Common myeloid progenitor, CD34-positive (primary cell): Measurements from ENCODE around the gene TCIRG1.

ENCODE experiments used
- CTCF ChIA-PET: fragments of 350-600 bp; sonication (Branson Sonifier 250); formaldehyde crosslinking; loops from one replicate; lab custom pipeline; 2021; ENCODE audit warnings: antibody characterized with exemption; lab: Charles Lee
- POLR2A ChIA-PET: fragments of 350-600 bp; sonication (Branson Sonifier 250); formaldehyde crosslinking; loops from one replicate; lab custom pipeline; 2021; ENCODE audit warnings: antibody characterized with exemption; lab: Charles Lee
- DNase-seq, 3 donors: peaks; one replicate each; pipeline versions ENCODE4 v3.0.0 to v3.0.0-alpha.2; 2013
- H3K27ac ChIP-seq, 2 experiments: 1 replicate in 1 of 2; 2 replicates in 1 of 2; pipeline ENCODE4 v1.7.0; 2013; ENCODE audit warnings: inconsistent platforms in 2 of 2, low read length in 2 of 2, mild to moderate bottlenecking in 2 of 2, low read depth in 1 of 2, moderate library complexity in 1 of 2; ENCODE audit not compliant: severe bottlenecking in 2 of 2, insufficient read depth in 1 of 2, poor library complexity in 1 of 2
- H3K27me3 ChIP-seq, 5 experiments: replicated peaks in 2 of 5; 1 replicate in 3 of 5; 2 replicates in 2 of 5; pipeline versions ENCODE4 v1.6.1 to v1.7.0; 2013; ENCODE audit warnings: low read length in 4 of 5, mild to moderate bottlenecking in 2 of 5, moderate library complexity in 2 of 5, inconsistent platforms in 1 of 5; ENCODE audit not compliant: insufficient read depth in 5 of 5, control insufficient read depth in 4 of 5
- H3K36me3 ChIP-seq, 4 experiments: 1 replicate in 2 of 4; 2 replicates in 2 of 4; pipeline versions ENCODE4 v1.6.1 to v1.7.0; 2013; ENCODE audit warnings: low read length in 3 of 4, control low read depth in 1 of 4, mild to moderate bottlenecking in 1 of 4; ENCODE audit not compliant: control insufficient read depth in 4 of 4, insufficient read depth in 4 of 4
- H3K4me1 ChIP-seq, 4 experiments: 1 replicate in 3 of 4; 2 replicates in 1 of 4; pipeline versions ENCODE4 v1.6.1 to v1.7.1; 2013; ENCODE audit warnings: low read length in 3 of 4, mild to moderate bottlenecking in 3 of 4, control low read depth in 1 of 4, inconsistent platforms in 1 of 4, moderate library complexity in 1 of 4; ENCODE audit not compliant: control insufficient read depth in 4 of 4, insufficient read depth in 4 of 4; ENCODE audit errors: control extremely low read depth in 1 of 4
- H3K4me3 ChIP-seq, 7 experiments: 1 replicate in 4 of 7; 2 replicates in 3 of 7; pipeline versions ENCODE4 v1.5.1 to v1.7.0; 2013; ENCODE audit warnings: mild to moderate bottlenecking in 7 of 7, low read length in 6 of 7, moderate library complexity in 6 of 7, inconsistent platforms in 2 of 7, low read depth in 2 of 7, control low read depth in 1 of 7; ENCODE audit not compliant: insufficient read depth in 4 of 7, control insufficient read depth in 1 of 7; ENCODE audit errors: extremely low read depth in 1 of 7
- H3K9me3 ChIP-seq, 5 experiments: 1 replicate in 4 of 5; 2 replicates in 1 of 5; pipeline versions ENCODE4 v1.6.1 to v1.7.1; 2013; ENCODE audit warnings: low read length in 4 of 5, mild to moderate bottlenecking in 2 of 5, inconsistent platforms in 1 of 5, low read depth in 1 of 5, moderate library complexity in 1 of 5; ENCODE audit not compliant: control insufficient read depth in 4 of 5, insufficient read depth in 2 of 5; ENCODE audit errors: control extremely low read depth in 1 of 5
- WGBS: methylation state at CpG from one replicate; pipeline ENCODE4 v1.1.5; 2013; ENCODE audit not compliant: insufficient coverage; 5-methylcytosine and 5-hydroxymethylcytosine counted together

The TCIRG1 gene

DNA sequence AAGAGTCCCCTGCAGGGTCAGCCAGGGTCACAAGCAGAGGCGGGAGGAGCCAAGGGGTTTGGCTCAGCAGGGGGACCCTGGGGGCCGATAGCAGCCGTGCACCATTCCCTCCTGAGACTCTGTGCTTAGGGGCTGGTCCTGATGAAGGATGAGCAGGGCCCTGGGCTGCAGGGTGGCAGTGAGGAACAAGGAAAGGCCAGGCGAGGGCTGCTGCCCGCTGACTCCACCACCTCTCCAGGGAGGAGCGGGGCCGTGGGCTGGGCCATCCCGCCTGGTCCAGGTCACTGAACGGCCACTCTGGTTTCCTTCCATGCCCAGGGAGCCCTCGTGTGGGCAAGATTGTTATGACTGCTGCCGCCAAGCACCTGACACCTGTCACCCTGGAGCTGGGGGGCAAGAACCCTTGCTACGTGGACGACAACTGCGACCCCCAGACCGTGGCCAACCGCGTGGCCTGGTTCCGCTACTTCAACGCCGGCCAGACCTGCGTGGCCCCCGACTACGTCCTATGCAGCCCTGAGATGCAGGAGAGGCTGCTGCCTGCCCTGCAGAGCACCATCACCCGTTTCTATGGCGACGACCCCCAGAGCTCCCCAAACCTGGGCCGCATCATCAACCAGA lies 17.5 kb upstream of the TCIRG1 start:
- H3K36me3 ChIP-seq, result peaks cover 0 to 38% (median 5%) of the 10 kb centered on the region in 4 experiments
- no peaks in the 10 kb centered on the region for H3K27me3 ChIP-seq
- no peak for DNase-seq
- H3K4me1 ChIP-seq, result no peaks in the 10 kb centered on the region
- no peak overlapping the region for H3K4me3 ChIP-seq
- no peak overlapping the region for H3K27ac ChIP-seq
- CTCF ChIA-PET, result interaction anchor here (3.2 kb wide), 1 partner anchor 11 kb away, joined by 13 read pairs; the partner anchor contains the start of gene ALDH3B1
- POLR2A ChIA-PET, result interaction anchor here (1.3 kb wide), 1 partner anchor 16 kb away, joined by 4 read pairs; no protein-coding TSS in a partner anchor
- peaks cover 0 to 10% (median 0%) of the 10 kb centered on the region in 5 experiments for H3K9me3 ChIP-seq
- 92% methylated on average over 18 of the region's 27 CpGs for WGBS

DNA sequence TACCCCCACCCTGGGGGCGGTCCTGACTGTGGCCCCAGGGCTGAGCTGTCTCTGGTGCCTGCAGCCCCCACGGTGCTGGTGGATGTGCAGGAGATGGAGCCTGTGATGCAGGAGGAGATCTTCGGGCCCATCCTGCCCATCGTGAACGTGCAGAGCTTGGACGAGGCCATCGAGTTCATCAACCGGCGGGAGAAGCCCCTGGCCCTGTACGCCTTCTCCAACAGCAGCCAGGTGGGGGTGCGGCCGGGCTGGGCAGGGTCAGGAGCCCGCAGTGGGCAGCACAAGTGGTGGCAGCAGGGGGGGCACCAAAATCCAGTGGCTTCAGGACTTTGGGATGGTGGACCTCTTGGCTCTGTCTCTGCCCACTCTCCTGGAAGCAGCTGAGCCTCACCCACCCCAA lies 16.3 kb upstream of the TCIRG1 start:
- ChIA-PET CTCF (no interaction called here), POLR2A (interaction anchor here (1.3 kb wide), 1 partner anchor 15 kb away, joined by 4 read pairs; no protein-coding TSS in a partner anchor)
- Histone ChIP-seq H3K27me3 (no peaks in the 10 kb centered on the region), H3K36me3 (peaks cover 0 to 44% (median 5%) of the 10 kb centered on the region in 4 experiments), H3K4me3 (no peak overlapping the region), H3K27ac (no peak overlapping the region), H3K4me1 (no peaks in the 10 kb centered on the region), H3K9me3 (peaks cover 0 to 10% (median 0%) of the 10 kb centered on the region in 5 experiments)
- no peak for DNase-seq
- WGBS, result 97% methylated on average over 8 of the region's 13 CpGs

DNA sequence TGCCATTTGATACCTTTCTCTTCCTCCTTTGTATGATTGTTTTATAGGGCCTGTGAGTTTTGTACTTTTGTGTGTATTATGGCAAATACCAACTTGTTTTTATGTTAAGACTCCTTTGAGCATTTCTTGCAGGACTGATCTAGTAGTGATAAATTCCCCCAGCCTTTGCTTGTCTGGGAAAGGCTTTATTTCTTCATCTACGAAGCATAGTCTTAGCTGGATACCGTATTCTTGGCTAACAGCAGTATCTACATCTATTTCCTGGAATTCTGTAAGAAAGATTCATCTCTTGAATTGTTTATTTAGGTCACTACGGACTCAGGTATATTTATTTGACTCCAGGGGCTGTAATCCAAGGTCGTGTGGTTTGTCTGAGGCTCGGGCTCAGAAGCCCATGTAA lies 14.3 kb upstream of the TCIRG1 start:
- no peak for DNase-seq

DNA sequence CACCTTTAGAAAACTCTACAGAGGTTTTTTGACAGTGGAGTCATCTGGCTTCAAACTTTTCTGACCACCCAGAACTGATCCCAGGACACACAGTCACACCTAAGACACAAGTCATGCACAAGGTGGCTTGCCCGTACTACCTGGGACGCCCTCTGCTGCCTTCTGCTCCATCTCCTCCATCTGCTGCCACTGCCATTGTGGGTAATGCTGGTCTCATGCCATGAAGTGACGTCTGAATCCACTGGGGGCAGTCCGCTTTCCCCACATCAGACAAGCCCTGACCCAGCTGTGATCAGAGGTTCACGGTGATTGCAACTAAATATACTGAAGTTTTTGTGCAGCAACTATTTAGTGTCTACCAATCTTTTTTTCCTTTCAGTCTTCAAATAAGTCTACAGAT lies 13.8 kb upstream of the TCIRG1 start:
- peaks cover 0 to 47% (median 5%) of the 10 kb centered on the region in 4 experiments for H3K36me3 ChIP-seq
- 95% methylated on average over 5 of the region's 5 CpGs for WGBS
- DNase-seq, result peak in 1 of 3 donors; percentile 26
- POLR2A ChIA-PET, result no interaction called here
- H3K9me3 ChIP-seq, result peaks cover 0 to 10% (median 0%) of the 10 kb centered on the region in 5 experiments
- CTCF ChIA-PET, result interaction anchor here (1.2 kb wide), 1 partner anchor 14 kb away, joined by 3 read pairs; no protein-coding TSS in a partner anchor
- no peak overlapping the region for H3K4me3 ChIP-seq
- peaks cover 0 to 10% (median 8%) of the 10 kb centered on the region in 4 experiments for H3K4me1 ChIP-seq
- H3K27me3 ChIP-seq, result no peaks in the 10 kb centered on the region
- no peak overlapping the region for H3K27ac ChIP-seq

More for the DNA sequence above, 14.3 kb upstream of the TCIRG1 start:
- Histone ChIP-seq H3K27ac (no peak overlapping the region), H3K4me1 (peaks cover 0 to 6% (median 4%) of the 10 kb centered on the region in 4 experiments), H3K27me3 (no peaks in the 10 kb centered on the region), H3K36me3 (peaks cover 0 to 47% (median 5%) of the 10 kb centered on the region in 4 experiments), H3K4me3 (no peak overlapping the region), H3K9me3 (peaks cover 0 to 10% (median 0%) of the 10 kb centered on the region in 5 experiments)
- CTCF ChIA-PET, result interaction anchor here (1.2 kb wide), 1 partner anchor 13 kb away, joined by 3 read pairs; no protein-coding TSS in a partner anchor
- WGBS, result 100% methylated on average over 5 of the region's 5 CpGs
- POLR2A ChIA-PET, result interaction anchor here (0.6 to 1.2 kb wide), 2 partner anchors 20 to 24 kb away, joined by 3 read pairs; partner anchors contain the start of gene UNC93B1

DNA sequence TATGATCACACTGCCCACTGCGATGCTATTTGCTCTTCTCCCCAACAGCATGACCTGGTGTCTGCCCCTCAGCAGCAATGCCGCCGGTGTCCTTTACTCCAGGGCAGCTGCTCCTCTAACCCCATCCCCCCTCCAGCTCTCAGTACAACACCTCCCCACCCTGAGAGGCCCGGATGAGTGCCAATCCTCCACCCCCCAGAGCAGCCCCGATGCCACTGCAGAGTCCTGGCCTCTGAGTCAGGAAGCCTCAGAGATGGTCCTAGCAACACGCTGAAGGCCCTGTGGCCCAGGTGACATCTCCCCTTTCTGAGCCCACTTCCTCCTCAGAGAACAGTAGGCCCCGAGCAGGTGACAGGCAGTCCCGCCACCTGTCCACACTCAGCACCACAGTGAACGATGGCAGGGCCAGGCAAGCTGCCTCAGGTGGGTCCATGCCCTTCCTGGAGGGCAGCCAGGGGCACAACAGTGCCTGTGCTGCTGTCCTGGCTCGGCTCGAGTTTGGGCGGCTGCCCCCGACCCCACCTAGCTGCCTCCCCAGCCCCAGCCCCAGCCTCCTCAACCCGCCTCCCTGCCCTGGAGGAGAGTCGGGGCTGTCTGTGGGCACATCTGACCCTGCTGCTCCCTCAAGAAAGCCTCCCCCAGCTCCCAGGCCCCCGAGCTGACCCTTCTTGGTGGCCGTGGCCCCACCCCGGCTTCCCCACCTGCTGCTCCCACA lies 12.3 kb upstream of the TCIRG1 start:
- Histone ChIP-seq H3K4me1 (peaks cover 2 to 19% (median 14%) of the 10 kb centered on the region in 4 experiments), H3K4me3 (no peak overlapping the region), H3K9me3 (peaks cover 0 to 10% (median 0%) of the 10 kb centered on the region in 5 experiments), H3K27ac (no peak overlapping the region), H3K27me3 (no peaks in the 10 kb centered on the region), H3K36me3 (peaks cover 0 to 47% (median 5%) of the 10 kb centered on the region in 4 experiments)
- POLR2A ChIA-PET, result no interaction called here
- WGBS, result 97% methylated on average over 15 of the region's 18 CpGs
- no peak for DNase-seq
- CTCF ChIA-PET, result interaction anchor here (1.0 to 1.5 kb wide), 2 partner anchors 17 to 20 kb away, joined by 3 to 4 read pairs; no protein-coding TSS in a partner anchor

DNA sequence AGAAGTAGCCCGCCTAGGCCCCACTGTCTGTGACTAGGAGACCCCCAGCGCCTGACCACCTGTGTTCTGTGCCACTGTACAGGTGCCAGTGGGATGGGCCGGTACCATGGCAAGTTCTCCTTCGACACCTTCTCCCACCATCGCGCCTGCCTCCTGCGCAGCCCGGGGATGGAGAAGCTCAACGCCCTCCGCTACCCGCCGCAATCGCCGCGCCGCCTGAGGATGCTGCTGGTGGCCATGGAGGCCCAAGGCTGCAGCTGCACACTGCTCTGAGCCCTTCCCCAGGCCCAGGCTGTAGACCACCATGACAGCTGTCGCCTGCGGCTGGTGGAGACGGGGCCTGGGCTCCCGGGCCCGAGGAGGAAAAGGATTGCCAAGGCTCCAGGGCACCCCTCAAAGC lies 11.2 kb upstream of the TCIRG1 start:
- Histone ChIP-seq H3K27ac (no peak overlapping the region), H3K36me3 (peaks cover 0 to 43% (median 8%) of the 10 kb centered on the region in 4 experiments), H3K4me3 (no peak overlapping the region), H3K4me1 (peaks cover 2 to 25% (median 17%) of the 10 kb centered on the region in 4 experiments), H3K27me3 (no peaks in the 10 kb centered on the region), H3K9me3 (peaks cover 0 to 10% (median 0%) of the 10 kb centered on the region in 5 experiments)
- WGBS, result 94% methylated on average over 18 of the region's 21 CpGs
- POLR2A ChIA-PET, result no interaction called here
- CTCF ChIA-PET, result no interaction called here
- DNase-seq, result no peak
